Measurements from ENCODE around the gene NAPEPLD.
"Not testable (repeated sequence)": the region's sequence is repeated elsewhere in the genome, so short reads cannot be mapped to it uniquely, and the experiment has no call there.

The NAPEPLD gene

GRCh38 chr7:103071000-103071399, 77.9 kb downstream of the NAPEPLD start:
- H3K4me3 ChIP-seq (ENCODE audit: low read depth, low read length): no peak overlapping the region

- H3K4me3 ChIP-seq (ENCODE audit: low read depth, low read length): no peak overlapping the region
Observed at GRCh38 chr7:103068414-103069403, 80.2 kb downstream of the NAPEPLD start.

- no peak overlapping the region for H3K4me3 ChIP-seq (ENCODE audit: low read depth, low read length)
Observed at GRCh38 chr7:103065667-103066066, 83.2 kb downstream of the NAPEPLD start.

- no peak overlapping the region for H3K4me3 ChIP-seq (ENCODE audit: low read depth, low read length)
Observed at GRCh38 chr7:103063895-103064294, 85.0 kb downstream of the NAPEPLD start.

GRCh38 chr7:103059471-103059870, 89.4 kb downstream of the NAPEPLD start:
- H3K4me3 ChIP-seq (ENCODE audit: low read depth, low read length): no peak overlapping the region

- H3K4me3 ChIP-seq (ENCODE audit: low read depth, low read length): no peak overlapping the region
Observed at GRCh38 chr7:103058122-103058521, 90.8 kb downstream of the NAPEPLD start.

- not testable (repeated sequence) for H3K4me3 ChIP-seq (ENCODE audit: low read depth, low read length)
Observed at GRCh38 chr7:103056006-103056405, 92.9 kb downstream of the NAPEPLD start.

GRCh38 chr7:103051519-103051918, 97.4 kb downstream of the NAPEPLD start:
- no peak overlapping the region for H3K4me3 ChIP-seq (ENCODE audit: low read depth, low read length)

All from iPS-11a (cell line).